Measurements from ENCODE around the gene SELENOO.

Gene SELENOO

DNA sequence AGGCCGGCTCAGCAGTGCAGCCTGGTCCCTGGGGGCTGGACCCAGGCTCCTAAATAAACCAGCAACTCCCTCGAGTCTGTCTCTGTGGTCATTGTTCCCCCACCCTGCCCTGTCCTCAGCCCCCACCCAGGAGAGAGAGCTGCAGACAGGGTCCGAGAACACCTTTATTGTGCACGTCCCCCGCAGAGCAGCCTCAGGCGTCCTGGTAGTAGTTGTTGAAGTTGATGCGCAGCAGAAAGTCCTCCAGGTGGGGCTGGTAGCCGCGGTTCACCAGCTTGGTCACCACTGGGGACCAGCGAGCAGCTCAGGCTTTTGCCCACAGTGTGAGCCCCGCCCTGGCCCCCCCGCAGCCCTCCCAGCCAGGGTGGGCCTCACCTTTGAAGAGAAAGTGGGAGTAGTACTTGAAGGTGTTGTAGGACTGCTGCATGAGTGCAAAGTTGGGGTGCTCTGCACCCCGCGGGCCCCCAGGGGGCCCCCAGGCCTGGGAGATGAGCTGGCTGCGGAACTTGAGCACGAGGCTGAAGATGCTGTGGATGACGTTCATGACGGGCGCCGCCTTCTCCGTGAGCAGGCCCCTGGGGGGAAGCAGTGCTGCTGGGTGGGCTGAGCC, 16.8 kb downstream of the SELENOO start:
- no peak for DNase-seq (ENCODE audit: low read depth)

- no peak for DNase-seq (ENCODE audit: low read depth)
Observed at GRCh38 chr22:50218153-50218995, 17.6 kb downstream of the SELENOO start.

- DNase-seq (ENCODE audit: low read depth) = no peak
Observed at GRCh38 chr22:50218996-50219727, 18.4 kb downstream of the SELENOO start.

- no peak for DNase-seq (ENCODE audit: low read depth)
Observed at GRCh38 chr22:50219800-50220602, 19.2 kb downstream of the SELENOO start.

- DNase-seq (ENCODE audit: low read depth) = no peak
Observed at GRCh38 chr22:50220603-50221409, 20.0 kb downstream of the SELENOO start.

- DNase-seq (ENCODE audit: low read depth) = no peak
Observed at GRCh38 chr22:50221410-50222300, 20.8 kb downstream of the SELENOO start.

DNA sequence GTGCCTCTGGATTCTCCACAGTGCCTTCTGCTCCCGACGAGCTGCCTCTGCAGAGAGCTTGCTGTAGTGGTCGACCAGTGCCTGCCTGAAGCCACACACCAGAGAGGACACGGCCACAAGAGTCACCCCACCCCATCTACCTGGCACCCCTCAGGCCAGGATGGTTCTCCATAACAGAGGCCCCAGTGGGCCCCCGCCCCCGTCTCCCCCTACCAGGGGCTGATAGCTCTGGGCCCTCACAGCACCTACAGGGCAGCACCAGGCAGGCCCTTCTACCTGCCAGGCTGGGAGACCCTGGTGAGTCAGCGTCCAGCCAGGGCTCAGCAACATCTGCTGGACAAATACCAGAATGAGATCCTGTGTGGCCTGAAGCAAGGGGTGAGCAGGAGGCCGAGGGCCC, 21.7 kb downstream of the SELENOO start:
- DNase-seq (ENCODE audit: low read depth) = no peak

GRCh38 chr22:50224071-50224470, 23.3 kb downstream of the SELENOO start:
- DNase-seq (ENCODE audit: low read depth) = no peak

DNA sequence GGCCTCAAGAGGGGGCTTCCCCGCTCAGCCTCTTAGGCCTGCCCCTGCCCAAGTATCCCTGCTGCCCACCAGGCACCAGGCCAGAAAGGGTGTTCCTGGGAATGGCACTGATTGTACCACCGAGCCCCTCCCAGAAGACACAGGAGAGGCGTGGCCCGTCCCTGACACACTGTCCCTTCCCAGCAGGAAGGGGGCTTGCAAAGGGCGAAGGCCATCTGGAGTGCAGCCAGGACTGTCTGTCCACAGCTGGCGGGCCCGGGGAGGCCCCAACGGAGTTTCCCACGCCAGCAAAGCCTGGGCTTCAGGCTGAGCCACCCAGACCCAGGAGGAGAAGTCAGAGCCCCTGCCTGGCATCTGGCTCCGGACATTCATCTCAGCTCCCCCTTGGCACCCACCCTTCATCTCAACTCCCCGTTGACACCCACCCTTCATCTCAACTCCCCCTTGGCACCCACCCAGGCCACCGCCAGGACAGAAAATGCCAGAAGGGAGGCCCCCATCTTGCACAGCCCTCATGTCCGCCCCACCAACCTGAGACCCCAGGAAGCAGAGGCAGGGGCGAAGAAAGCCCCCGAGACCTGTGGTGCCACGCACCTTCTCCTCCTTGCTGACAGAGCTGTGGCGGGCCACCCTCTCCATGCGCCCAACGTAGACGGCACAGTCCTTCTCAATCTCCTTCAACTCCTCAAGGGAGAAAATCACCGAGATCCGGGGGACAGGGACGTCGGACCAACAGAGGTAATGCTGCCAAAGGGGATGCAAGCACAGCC, 24.6 kb downstream of the SELENOO start:
- DNase-seq (ENCODE audit: low read depth) = no peak

DNA sequence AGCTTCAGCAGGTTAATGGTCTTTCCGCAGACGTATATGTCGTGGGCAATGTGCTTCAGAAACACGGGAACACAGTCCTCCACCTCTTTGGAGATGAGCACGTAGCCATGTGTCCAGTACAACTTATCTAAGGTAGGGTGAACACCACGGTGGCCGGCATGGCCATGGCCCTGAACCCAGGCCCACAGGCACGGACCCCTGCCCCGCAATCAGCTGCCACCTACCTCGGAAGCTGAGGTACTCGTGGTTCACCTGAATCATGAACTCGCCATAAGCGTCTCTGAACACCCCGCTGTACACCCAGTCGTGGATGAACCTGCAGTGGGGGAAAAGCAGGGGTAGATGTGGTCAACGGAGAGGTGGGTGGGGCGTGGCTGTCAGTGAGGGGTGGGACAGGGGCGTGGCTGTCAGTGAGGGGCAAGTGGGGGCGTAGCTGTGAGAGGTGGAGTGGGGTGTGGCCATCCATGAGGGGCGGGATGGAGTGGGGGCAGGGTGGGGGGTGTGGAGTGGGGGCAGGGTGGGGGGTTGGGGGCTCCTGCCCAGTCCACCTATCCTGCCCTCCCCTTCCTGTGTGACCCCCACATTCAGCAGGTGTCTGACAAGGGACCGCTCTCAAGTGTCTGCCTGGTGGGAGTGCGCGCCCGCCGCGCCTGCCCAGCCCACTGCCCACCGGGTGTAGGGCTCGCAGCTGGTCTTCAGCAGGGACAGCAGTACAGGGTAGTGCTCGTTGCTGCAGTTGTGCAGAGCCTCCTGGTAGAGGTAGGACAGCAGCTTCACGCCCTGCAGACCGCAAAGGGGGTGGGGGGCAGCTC, 25.5 kb downstream of the SELENOO start:
- DNase-seq (ENCODE audit: low read depth) = no peak

DNA sequence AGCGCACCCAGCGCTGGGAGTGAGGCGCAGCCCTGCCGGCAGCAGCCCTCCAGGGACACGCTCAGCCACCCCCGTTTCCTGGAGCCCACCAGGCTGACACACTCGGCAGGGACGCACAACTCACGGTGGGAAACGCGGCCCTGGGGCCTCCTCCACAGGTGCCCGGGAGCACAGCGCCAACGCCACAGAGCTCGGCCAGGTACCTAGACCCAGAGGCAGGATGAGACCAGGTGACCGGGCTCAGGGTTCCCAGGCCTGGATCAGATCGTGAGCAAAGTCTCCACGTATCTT, 26.0 kb downstream of the SELENOO start:
- no peak for DNase-seq (ENCODE audit: low read depth)

DNA sequence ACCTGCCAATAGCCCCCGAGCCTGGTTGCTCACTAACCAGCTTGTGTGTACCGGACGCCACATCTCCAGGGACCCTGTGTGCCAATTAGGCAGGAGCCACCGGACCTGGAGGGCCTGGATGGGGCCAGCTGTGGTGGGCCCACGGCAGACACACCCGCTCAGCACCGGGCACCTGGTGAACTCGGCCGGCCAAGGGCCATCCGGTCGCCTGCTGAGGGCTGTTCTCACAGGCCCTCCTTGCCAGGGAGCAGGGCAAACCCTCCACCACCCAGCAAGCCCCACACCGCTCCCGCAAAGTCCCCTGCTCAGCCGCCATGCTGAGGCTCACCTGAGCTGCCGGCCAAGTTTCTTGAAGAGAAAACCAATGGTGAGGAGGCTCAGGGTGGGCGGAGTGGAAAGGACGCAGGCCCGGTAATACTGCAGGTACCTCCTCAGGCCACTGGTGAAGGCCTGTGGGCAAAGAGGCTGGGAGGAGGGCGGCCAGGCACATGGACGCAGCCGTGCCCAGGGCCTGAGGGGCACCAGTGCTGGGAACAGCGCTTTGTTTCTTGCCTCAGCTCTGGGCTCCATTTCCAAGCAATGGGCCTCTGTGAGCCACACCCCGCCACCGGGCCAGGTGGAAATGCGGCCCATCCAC, 26.9 kb downstream of the SELENOO start:
- no peak for DNase-seq (ENCODE audit: low read depth)

DNA sequence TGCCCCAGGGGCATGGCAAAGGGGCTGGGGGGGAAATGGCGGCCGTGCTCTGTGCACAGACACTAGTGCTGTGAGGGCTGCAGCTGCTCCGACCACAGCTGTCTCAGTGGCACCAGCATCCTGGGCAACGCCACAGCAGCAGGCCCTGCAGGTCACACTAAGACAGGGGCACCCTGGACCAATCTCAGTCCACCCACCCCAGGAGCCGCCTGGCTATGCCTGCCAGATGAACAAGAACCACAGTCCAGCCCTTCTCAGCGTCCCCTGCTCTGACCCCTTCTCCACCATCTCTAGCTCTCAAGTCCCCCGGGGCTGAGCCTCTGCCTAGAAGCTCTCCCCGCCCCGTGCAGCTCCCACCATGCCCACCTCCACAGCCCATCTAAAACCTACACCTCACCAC, 27.6 kb downstream of the SELENOO start:
- DNase-seq (ENCODE audit: low read depth) = no peak

DNA sequence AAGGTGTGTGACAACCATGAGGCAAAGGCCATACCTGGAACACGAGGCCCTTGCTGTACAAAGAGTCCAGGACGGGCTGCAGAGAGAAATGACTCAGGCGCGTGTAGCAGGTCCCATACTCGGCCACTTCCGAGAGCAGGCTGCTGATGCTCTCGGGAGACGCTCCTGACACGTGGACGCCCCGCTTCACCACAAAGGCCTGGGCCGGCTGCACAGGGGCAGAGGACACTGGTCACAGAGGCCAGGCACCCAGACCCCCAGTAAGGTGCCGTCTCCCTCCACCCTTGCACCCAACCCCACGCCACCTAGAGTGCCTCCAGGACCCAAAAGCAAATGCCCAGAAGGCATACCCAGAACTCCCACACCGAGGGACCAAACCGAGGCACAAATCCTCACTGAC, 28.6 kb downstream of the SELENOO start:
- no peak for DNase-seq (ENCODE audit: low read depth)

GRCh38 chr22:50232481-50233151, 31.8 kb downstream of the SELENOO start:
- DNase-seq (ENCODE audit: low read depth) = no peak

DNA sequence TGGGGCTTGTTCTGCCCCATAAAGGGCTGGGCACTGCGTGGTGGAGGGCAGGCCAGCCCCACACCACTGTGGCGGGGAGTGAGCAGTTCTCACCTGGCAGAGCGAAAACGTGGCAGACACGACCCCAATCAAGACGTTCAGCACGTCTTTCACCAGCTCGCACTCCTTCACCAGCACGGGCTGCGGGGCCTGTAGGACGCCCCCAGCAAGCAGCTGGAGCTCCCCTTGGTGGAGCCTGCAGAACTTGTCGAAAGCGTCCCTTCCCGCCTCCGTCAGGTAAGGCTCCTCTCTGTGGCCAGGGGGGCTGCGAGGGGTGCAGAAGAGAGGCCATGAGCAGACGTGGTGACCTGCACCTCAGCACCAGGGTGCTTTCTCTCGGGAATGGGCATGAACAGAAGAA, 32.4 kb downstream of the SELENOO start:
- no peak for DNase-seq (ENCODE audit: low read depth)

- no peak for DNase-seq (ENCODE audit: low read depth)
Observed at GRCh38 chr22:50236731-50237409, 36.1 kb downstream of the SELENOO start.

Data from activated T-cell treated with anti-CD3 and anti-CD28 coated beads for 1 hour (primary cell).